GM12878 (cell line): Measurements from ENCODE around the gene NCAPD3. TPM values are rescaled to one million over a fixed set of nuclear protein-coding genes. Genes with fewer than 3 reads are reported as not detected.

Experiments used
- ATAC-seq: fragments of 200-7000 bp; cut with Tn5 transposase; 3 replicates; pipeline ENCODE4 v1.9.1; 2020; ENCODE audit warnings: mild to moderate bottlenecking, moderate library complexity
- BruUV-seq: library from RNA; stranded (reverse); fragments of 400-500 nt; replicated peaks from 2 replicates; lab custom pipeline; 2021; lab: Mats Ljungman, UMichigan
- CTCF ChIA-PET: fragments of 300-600 bp; sonication (Branson Sonifier 250); formaldehyde crosslinking; extraction: SDS; loops from one replicate; lab custom pipeline; 2021; ENCODE audit warnings: inconsistent platforms; lab: Yijun Ruan, JAX
- POLR2A ChIA-PET: fragments of 350-600 bp; formaldehyde crosslinking; extraction: SDS; loops from one replicate; lab custom pipeline; 2021; ENCODE audit warnings: inconsistent platforms; lab: Charles Lee
- RAD21 ChIA-PET: fragments of 300-600 bp; sonication (Branson Sonifier 250); formaldehyde crosslinking; loops from one replicate; lab custom pipeline; 2023; ENCODE audit warnings: antibody characterized with exemption; ENCODE audit not compliant: unreplicated experiment; lab: Charles Lee
- SMC1A ChIA-PET: fragments of 300-600 bp; sonication (Branson Sonifier 250); formaldehyde crosslinking; loops from one replicate; lab custom pipeline; 2023; ENCODE audit not compliant: unreplicated experiment, uncharacterized antibody; lab: Charles Lee
- DNase-seq: peaks from one replicate; pipeline ENCODE4 v3.0.0-alpha.2; 2011; ENCODE audit warnings: low read depth, low spot score
- FAIRE-seq: peaks from 3 replicates; lab custom pipeline; 2011; peaks lifted over from hg19 to GRCh38; lab: Jason Lieb, UNC
- H2AFZ ChIP-seq: 2 replicates; pipeline ENCODE4 v1.6.0; 2011; ENCODE audit warnings: low read depth, low read length, control low read depth; ENCODE audit not compliant: control insufficient read depth
- H3K27ac ChIP-seq: 2 replicates; pipeline ENCODE4 v1.5.1; 2011; ENCODE audit warnings: control low read depth; ENCODE audit not compliant: control insufficient read depth, insufficient read depth
- H3K27me3 ChIP-seq, 2 experiments: replicated peaks in 1 of 2; 2 replicates each; pipeline versions ENCODE4 v1.6.0 to v1.6.1; 2011; ENCODE audit warnings: low read length in 1 of 2; ENCODE audit not compliant: control insufficient read depth in 2 of 2, insufficient read depth in 2 of 2
- H3K36me3 ChIP-seq, 2 experiments: 2 replicates each; pipeline ENCODE4 v1.5.1; 2011; ENCODE audit warnings: low read length in 1 of 2; ENCODE audit not compliant: control insufficient read depth in 2 of 2, insufficient read depth in 2 of 2
- H3K4me1 ChIP-seq: 2 replicates; pipeline ENCODE4 v1.6.1; 2011; ENCODE audit warnings: mild to moderate bottlenecking, low read length, moderate library complexity, mixed read lengths; ENCODE audit not compliant: control insufficient read depth, insufficient read depth
- H3K4me2 ChIP-seq: 2 replicates; pipeline ENCODE4 v1.6.0; 2011; ENCODE audit warnings: control low read depth; ENCODE audit not compliant: control insufficient read depth, insufficient read depth
- H3K4me3 ChIP-seq: fragments of 200-600 bp; sonication (generic); 2 replicates; pipeline ENCODE4 v1.5.1; 2016
- H3K79me2 ChIP-seq: 2 replicates; pipeline ENCODE4 v1.6.0; 2011; ENCODE audit warnings: low read length; ENCODE audit not compliant: control insufficient read depth, insufficient read depth
- H3K9ac ChIP-seq: 2 replicates; pipeline ENCODE4 v1.8.0; 2011; ENCODE audit warnings: low read length, control low read depth, mixed read lengths; ENCODE audit not compliant: control insufficient read depth, insufficient read depth
- H3K9me3 ChIP-seq: replicated peaks from 3 replicates; pipeline ENCODE4 v1.5.1; 2011; ENCODE audit warnings: mild to moderate bottlenecking, low read length; ENCODE audit not compliant: control insufficient read depth, insufficient read depth
- H4K20me1 ChIP-seq: 2 replicates; pipeline ENCODE4 v1.6.0; 2011; ENCODE audit not compliant: control insufficient read depth, insufficient read depth
- BHLHE40 ChIP-seq, 2 experiments: fragments of 450-650 bp in 1 of 2; IDR thresholded peaks; 2 replicates each; pipeline ENCODE4 v1.6.1; 2011 to 2017; ENCODE audit warnings: low read depth in 2 of 2, borderline replicate concordance in 1 of 2, improper control_type of control experiment in 1 of 2, low read length in 1 of 2, mild to moderate bottlenecking in 1 of 2
- CBX3 ChIP-seq: fragments of 200-600 bp; sonication (generic); IDR thresholded peaks from 2 replicates; pipeline ENCODE4 v1.6.1; 2016; ENCODE audit warnings: low read depth, borderline replicate concordance
- CBX5 ChIP-seq: sonication (generic); IDR thresholded peaks from 2 replicates; pipeline ENCODE4 v1.6.1; 2016; ENCODE audit warnings: low read depth, moderate library complexity, mild to moderate bottlenecking, inconsistent platforms
- E2F4 ChIP-seq: IDR thresholded peaks from 2 replicates; pipeline ENCODE4 v1.6.1; 2012; ENCODE audit warnings: low read depth, low read length, improper control_type of control experiment
- HDAC6 ChIP-seq: fragments of 200-600 bp; sonication (generic); IDR thresholded peaks from one replicate; pipeline ENCODE4 v1.8.0; 2017; ENCODE audit warnings: antibody characterized with exemption; ENCODE audit not compliant: unreplicated experiment
- PBX3 ChIP-seq: IDR thresholded peaks from 2 replicates; pipeline ENCODE4 v1.6.1; 2011; ENCODE audit warnings: mild to moderate bottlenecking, low read depth, low read length, moderate library complexity; ENCODE audit not compliant: insufficient replicate concordance
- POLR2AphosphoS5 ChIP-seq: IDR thresholded peaks from 2 replicates; pipeline ENCODE4 v1.6.1; 2011; ENCODE audit warnings: mild to moderate bottlenecking, low read length, inconsistent platforms
- TAF1 ChIP-seq: IDR thresholded peaks from 2 replicates; pipeline ENCODE4 v1.6.1; 2011; ENCODE audit warnings: mild to moderate bottlenecking, low read depth, low read length, borderline replicate concordance
- WGBS: methylation state at CpG from one replicate; pipeline ENCODE4 v1.1.6; 2016; ENCODE audit warnings: low lambda C conversion rate; ENCODE audit not compliant: insufficient replicate concordance, insufficient coverage; ENCODE audit errors: missing lambda C conversion rate; 5-methylcytosine and 5-hydroxymethylcytosine counted together
- in situ Hi-C: fragments of 300-500 bp; cut with MboI; formaldehyde crosslinking; loops from 9 replicates; pipeline ENCODE4 v1.14.3; 2018; ENCODE audit warnings: mixed read lengths
- intact Hi-C: fragments of 100-400 bp; cut with micrococcal nuclease; formaldehyde crosslinking; loops from one replicate; pipeline ENCODE4 v1.14.2; 2022; ENCODE audit not compliant: unreplicated experiment
- polyA plus RNA-seq, 11 experiments: library from polyadenylated mRNA; depleted of rRNA in 4 of 11; unstranded in 6 of 11; stranded (reverse) in 5 of 11; fragments of >200 nt; fragmentation: Nextera tagmentation in 4 of 11; fragmentation: Illumina TruSeq in 1 of 11; extraction: Ambion mirVana in 4 of 11; extraction: Trizol in 1 of 11; gene quantifications; 1 replicate in 1 of 11; 2 replicates in 10 of 11; pipeline versions ENCODE4 v1.2.1 to v1.2.3, GENCODE V29; 2011 to 2016; ENCODE audit warnings: inconsistent platforms in 2 of 11, missing spikeins in 2 of 11, low read depth in 1 of 11
- total RNA-seq, 4 experiments: library from RNA; depleted of rRNA in 3 of 4; stranded (reverse); fragments of >200 nt in 3 of 4; fragmentation: Illumina TruSeq in 1 of 4; extraction: Trizol in 1 of 4; gene quantifications; 2 replicates each; pipeline versions ENCODE4 v1.2.1 to v1.2.3, GENCODE V29; 2013 to 2021
- TF ChIP-seq, protein P1 (sequence below): fragments of 450-650 bp; IDR thresholded peaks from 2 replicates; pipeline ENCODE4 v1.6.1; 2017; ENCODE audit warnings: mild to moderate bottlenecking, moderate library complexity

The NCAPD3 gene
- total and polyA plus RNA-seq, 10 of the 15 experiments (the other 5 are each of a cell fraction or from before 2014, with no cell fraction given): 14.9 to 58.2 (median 48.2) TPM

DNA sequence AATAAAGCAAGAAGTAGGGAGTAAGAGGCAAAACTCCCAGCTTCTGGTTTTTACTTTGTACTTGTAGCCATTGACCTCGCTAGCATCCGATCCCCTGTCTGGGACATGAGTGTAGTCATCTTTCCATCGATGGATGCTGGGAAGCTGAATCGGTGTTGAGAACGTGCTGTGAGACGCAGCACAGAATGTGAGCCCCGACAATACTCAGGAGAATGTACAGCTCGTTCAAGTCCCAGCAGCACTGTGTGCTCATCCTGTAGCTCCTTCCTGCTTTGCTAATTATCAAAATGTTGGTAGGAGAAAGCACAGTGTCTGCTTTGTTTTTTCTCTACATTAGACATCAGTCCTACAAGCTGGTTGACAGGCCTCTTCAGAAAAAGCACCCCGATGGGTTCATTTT is 98.3 kb downstream of the NCAPD3 start:
- in situ Hi-C loops (no loop called here), intact Hi-C loops (no loop called here)
- ATAC-seq (no peak), FAIRE-seq (no peak), DNase-seq (no peak)
- 83% methylated on average over 9 of the region's 9 CpGs for WGBS
- H3K27ac ChIP-seq: no peak overlapping the region
- no peaks in the 10 kb centered on the region; a peak in 1 of 4 replicates for H3K27me3 ChIP-seq
- no peak overlapping the region for H3K9ac ChIP-seq
- no peaks in the 10 kb centered on the region for H4K20me1 ChIP-seq
- BruUV-seq: no TSS peak
- TF ChIP-seq E2F4 (no peak), TAF1 (no peak)
- CTCF ChIA-PET: no interaction called here
- POLR2A ChIA-PET: no interaction called here
- no peak overlapping the region for H2AFZ ChIP-seq
- no peaks in the 10 kb centered on the region for H3K79me2 ChIP-seq
- no peak overlapping the region for H3K4me2 ChIP-seq
- no peak overlapping the region for H3K4me3 ChIP-seq
- H3K36me3 ChIP-seq: no peaks in the 10 kb centered on the region
- no peaks in the 10 kb centered on the region for H3K4me1 ChIP-seq
- SMC1A ChIA-PET: no interaction called here
- no peaks in the 10 kb centered on the region; the same call in 2 of the 3 replicates for H3K9me3 ChIP-seq
- RAD21 ChIA-PET: no interaction called here

GRCh38 chr11:134124660-134125451 is 98.9 kb downstream of the NCAPD3 start:
- no peaks in the 10 kb centered on the region for H3K36me3 ChIP-seq
- no peaks in the 10 kb centered on the region for H3K4me1 ChIP-seq
- ChIA-PET POLR2A (no interaction called here), CTCF (no interaction called here), SMC1A (no interaction called here), RAD21 (no interaction called here)
- 14% methylated on average over 36 of the region's 54 CpGs for WGBS
- ATAC-seq: no peak
- H3K9ac ChIP-seq: no peak overlapping the region
- H4K20me1 ChIP-seq: no peaks in the 10 kb centered on the region
- no peak overlapping the region for H3K27ac ChIP-seq
- H3K4me2 ChIP-seq: no peak overlapping the region
- H2AFZ ChIP-seq: no peak overlapping the region
- TF ChIP-seq HDAC6: no peak
- no peak for TF ChIP-seq CBX5
- TF ChIP-seq POLR2AphosphoS5: no peak
- no peak for TF ChIP-seq PBX3
- TF ChIP-seq CBX3: no peak
- no peak for TF ChIP-seq BHLHE40 (IDR thresholded peaks at IDR 0.05; ENCODE audit: borderline replicate concordance in 1 of 2, low read depth in 2 of 2, low read length in 1 of 2)
- TF ChIP-seq, protein P1, sequence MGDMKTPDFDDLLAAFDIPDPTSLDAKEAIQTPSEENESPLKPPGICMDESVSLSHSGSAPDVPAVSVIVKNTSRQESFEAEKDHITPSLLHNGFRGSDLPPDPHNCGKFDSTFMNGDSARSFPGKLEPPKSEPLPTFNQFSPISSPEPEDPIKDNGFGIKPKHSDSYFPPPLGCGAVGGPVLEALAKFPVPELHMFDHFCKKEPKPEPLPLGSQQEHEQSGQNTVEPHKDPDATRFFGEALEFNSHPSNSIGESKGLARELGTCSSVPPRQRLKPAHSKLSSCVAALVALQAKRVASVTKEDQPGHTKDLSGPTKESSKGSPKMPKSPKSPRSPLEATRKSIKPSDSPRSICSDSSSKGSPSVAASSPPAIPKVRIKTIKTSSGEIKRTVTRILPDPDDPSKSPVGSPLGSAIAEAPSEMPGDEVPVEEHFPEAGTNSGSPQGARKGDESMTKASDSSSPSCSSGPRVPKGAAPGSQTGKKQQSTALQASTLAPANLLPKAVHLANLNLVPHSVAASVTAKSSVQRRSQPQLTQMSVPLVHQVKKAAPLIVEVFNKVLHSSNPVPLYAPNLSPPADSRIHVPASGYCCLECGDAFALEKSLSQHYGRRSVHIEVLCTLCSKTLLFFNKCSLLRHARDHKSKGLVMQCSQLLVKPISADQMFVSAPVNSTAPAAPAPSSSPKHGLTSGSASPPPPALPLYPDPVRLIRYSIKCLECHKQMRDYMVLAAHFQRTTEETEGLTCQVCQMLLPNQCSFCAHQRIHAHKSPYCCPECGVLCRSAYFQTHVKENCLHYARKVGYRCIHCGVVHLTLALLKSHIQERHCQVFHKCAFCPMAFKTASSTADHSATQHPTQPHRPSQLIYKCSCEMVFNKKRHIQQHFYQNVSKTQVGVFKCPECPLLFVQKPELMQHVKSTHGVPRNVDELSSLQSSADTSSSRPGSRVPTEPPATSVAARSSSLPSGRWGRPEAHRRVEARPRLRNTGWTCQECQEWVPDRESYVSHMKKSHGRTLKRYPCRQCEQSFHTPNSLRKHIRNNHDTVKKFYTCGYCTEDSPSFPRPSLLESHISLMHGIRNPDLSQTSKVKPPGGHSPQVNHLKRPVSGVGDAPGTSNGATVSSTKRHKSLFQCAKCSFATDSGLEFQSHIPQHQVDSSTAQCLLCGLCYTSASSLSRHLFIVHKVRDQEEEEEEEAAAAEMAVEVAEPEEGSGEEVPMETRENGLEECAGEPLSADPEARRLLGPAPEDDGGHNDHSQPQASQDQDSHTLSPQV: no peak
- no peaks in the 10 kb centered on the region for H3K79me2 ChIP-seq
- H3K27me3 ChIP-seq: no peaks in the 10 kb centered on the region; a peak in 1 of 4 replicates
- no peak for DNase-seq
- no peak overlapping the region for H3K4me3 ChIP-seq
- intact Hi-C loops: no loop called here
- no peak for FAIRE-seq
- no TSS peak for BruUV-seq
- in situ Hi-C loops: no loop called here
- no peaks in the 10 kb centered on the region for H3K9me3 ChIP-seq
